ENCODE data around the gene CNN2.
A peak's percentile ranks its signal among the peaks of the same experiment; 100 is the strongest.

Gene CNN2

DNA sequence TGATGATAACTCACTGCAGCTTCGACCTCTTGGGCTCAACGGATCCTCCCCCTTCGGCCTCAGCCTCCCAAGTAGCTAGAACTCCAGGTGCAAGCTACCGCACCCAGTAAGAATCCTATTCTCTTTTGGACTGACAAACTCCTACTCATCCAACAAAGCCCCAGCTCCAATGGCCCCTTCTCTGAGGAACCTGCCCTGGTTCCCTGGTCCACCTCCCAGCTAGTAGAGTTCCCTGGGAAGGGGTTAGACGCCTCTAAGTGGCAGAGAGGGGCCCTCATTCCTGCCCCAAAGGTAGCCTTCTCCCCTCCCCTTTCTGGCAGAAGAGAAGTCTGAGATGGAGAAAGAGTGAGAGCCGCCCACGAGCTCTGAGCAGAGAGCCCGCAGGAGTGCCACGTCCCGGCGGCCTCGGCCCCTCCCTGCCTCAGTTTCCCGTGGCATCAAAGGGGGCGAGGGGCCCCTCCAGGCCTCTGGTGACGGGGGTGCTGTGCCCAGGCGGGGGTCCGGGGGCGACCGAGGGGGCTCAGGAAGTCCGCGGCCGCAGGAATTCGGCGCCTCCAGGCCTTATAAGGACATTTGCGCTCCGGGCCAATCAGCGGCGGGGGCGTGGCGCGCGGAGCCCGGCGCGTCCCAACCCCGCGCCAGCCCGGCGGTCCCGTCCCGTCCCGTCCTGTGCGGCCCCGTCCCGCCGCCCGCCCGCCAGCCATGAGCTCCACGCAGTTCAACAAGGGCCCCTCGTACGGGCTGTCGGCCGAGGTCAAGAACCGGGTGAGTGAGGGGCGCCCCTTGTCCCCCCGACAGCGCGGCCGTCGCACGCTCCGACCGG lies at the start of gene CNN2:
Gene CNN2, plus strand, starts transcription at position 649 of the 823 bp plus-strand sequence. Its CDS starts 54 bp downstream, at position 703.
- peak in 3 of 4 experiments; percentile 14 to 51 (median 23) for DNase-seq

GRCh38 chr19:977058-977464 lies 49.3 kb upstream of the CNN2 start:
- DNase-seq: no peak

DNA sequence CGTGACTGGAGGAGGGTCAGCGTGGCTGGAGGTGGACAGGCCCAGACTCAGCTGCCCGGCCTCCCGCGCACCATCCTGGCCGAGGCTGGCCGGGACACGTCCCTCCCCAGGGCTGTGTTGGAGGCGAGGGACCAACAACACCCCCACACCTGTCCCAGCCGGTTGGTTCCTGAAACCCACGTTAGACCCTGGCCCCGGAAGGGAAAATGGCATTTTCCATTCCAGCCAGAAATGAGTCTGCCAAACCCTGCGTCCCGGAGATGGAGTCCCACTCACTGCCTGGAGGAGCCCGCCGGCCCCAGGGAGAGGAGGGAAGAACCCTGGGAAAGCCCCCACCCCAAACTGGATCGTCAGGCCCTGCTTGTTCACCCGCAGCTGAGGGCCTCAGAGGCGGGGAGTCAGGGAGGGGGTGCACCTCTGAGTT lies 47.1 kb upstream of the CNN2 start:
- DNase-seq: no peak

- DNase-seq: no peak
These were observed 46.0 kb upstream of the CNN2 start for GRCh38 chr19:980133-980998.

- peak; percentile 37 to 74 (median 58) for DNase-seq
These were observed 43.7 kb upstream of the CNN2 start for GRCh38 chr19:982567-983170.

- DNase-seq: peak; percentile 60 to 78 (median 70)
These were observed 42.0 kb upstream of the CNN2 start, which contains the start of gene WDR18 for GRCh38 chr19:984165-984967. Gene WDR18, plus strand, starts transcription at chr19:984345. Its CDS starts 9 bp downstream, at chr19:984354.

DNA sequence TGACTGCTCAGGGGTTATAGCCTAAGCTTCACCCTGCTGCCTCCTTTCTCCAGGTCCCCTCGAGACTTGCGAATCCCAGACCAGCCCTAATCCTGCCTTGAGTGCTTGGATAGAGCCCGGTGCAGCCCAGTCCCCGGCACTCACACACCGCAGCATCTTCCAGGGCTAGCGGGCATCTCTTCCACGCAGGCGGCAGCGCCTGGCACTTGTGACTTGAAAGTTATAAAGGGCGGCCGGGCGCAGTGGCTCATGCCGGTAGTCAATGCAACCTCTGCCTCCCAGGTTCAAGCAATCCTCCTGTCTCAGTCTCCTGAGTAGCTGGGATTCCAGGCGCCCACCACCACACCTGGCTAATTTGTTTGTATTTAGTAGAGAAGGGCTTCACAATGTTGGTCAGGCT lies 40.3 kb upstream of the CNN2 start:
- DNase-seq: no peak

DNA sequence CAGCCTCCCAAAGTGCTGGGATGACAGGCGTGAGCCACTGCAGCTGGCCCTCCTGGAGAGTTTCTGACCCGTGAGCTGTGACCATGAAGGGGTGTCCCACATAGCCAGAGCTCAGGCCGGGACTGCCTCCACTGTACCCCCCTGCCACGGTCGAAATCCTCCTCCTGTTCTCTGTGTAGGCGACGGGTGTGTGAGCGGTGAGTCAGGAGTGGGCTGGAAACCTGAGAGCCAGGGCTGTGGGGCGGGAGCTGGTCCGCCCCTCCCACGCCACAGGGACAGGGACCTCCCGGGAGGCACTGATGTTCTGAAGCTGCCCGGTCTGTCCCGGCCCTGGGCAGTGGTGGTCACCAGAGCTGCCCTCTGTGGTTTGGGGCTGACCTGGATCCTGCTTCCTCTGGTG lies 38.3 kb upstream of the CNN2 start:
- DNase-seq: no peak

DNA sequence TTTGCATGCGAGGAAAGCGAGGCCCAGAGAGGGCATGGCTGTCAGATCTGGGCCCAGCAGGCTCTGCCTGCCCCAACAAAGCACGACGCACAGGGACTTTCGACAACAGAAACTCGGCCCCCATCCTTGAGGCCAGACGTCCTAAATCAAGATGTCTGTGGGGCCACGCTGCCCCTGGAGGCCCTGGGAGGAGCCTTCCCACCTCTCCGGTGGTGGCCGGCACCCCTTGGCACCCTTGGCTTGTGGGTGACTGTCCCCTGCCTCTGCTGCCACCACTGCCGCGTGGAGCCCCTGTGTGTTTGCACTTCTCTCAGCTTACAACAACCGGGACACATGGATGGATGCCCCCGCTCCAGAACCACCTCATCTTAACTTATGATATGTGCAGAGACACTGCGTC lies 37.9 kb upstream of the CNN2 start:
- no peak for DNase-seq

GRCh38 chr19:989381-990081 lies 36.9 kb upstream of the CNN2 start:
- DNase-seq: no peak

GRCh38 chr19:990119-990571 lies 36.3 kb upstream of the CNN2 start:
- DNase-seq: no peak

DNA sequence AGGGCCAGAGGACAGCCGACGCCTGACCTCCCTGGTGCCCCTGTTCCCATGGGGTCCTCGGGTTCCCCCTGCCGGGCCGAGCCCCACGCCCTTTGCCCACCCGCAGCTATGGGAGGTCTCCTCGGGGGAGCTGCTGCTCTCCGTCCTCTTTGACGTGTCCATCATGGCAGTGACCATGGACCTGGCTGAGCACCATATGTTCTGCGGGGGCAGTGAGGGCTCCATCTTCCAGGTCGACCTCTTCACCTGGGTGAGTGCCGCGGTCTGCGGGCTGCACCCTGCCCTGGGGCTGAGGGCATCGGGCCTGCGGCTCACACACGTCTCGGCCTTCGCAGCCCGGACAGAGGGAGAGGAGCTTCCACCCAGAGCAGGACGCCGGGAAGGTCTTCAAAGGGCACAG lies 35.7 kb upstream of the CNN2 start:
- DNase-seq: no peak

- DNase-seq: peak in 3 of 4 experiments; percentile 43 to 78 (median 52)
These were observed 35.1 kb upstream of the CNN2 start for GRCh38 chr19:991174-991931.

- no peak for DNase-seq
These were observed 34.3 kb upstream of the CNN2 start for GRCh38 chr19:991932-992669.

GRCh38 chr19:992670-993055 lies 33.7 kb upstream of the CNN2 start:
- no peak for DNase-seq

- DNase-seq: no peak
These were observed 33.0 kb upstream of the CNN2 start for GRCh38 chr19:993361-993830.

DNA sequence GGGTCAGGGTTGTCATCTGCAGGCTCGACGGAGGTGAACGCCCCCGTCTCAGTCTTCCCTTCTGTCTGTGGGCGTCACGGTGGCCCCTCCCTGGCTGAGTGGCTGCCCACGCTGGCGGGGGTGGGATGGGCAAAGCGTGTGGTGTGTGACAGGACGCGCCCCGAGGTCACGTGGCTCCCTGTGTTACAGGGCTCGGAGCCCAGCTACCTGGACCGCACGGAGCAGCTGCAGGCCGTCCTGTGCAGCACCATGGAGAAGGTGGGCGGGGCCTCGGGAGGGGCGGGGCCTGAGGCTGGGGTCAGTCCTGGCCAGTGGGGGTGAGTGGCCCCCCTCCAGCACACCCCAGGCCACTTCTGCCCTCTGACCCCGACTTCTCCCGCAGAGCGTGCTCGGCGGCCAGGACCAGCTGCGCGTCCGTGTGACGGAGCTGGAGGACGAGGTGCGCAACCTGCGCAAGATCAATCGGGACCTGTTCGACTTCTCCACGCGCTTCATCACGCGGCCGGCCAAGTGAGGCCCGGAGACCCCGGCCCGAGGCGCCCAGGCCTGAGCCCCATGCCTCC lies 32.5 kb upstream of the CNN2 start:
- no peak for DNase-seq

DNA sequence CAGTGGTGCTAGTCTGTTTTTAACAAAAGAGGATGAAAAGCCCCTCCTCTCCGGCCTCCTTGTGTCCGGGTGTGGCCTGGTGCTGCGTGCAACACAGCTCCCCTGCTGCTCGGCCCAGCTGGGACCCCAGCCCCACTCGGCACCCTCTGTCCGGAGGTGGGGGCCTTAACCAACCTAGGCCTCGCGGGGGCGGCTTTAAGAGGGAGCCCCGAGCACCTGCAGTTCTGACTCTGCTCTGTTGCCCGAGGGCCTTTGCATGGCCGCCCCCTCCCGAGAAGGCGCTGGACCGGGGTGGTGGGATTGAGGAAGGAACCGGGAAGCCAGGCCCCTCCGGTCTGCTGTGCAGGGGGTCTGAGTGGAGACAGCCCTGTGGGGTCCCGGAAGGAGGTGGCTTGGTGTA lies 31.9 kb upstream of the CNN2 start:
- no peak for DNase-seq

- no peak for DNase-seq
These were observed 31.2 kb upstream of the CNN2 start for GRCh38 chr19:995051-995827.
